Measurements from ENCODE around the gene CHST4. TPM values are rescaled to one million over a fixed set of nuclear protein-coding genes. Genes with fewer than 3 reads are reported as not detected.
A peak's percentile ranks its signal among the peaks of the same experiment; 100 is the strongest.

The CHST4 gene
- total RNA-seq: under 1 TPM in 1 of 2 donors, not detected in 1; 0.56 TPM
- 0.32 TPM for polyA plus RNA-seq (ENCODE audit: insufficient read depth, low read depth, low replicate concordance)
- long read RNA-seq, donor 1: 0 reads
- long read RNA-seq, donor 2: 0 reads

DNA sequence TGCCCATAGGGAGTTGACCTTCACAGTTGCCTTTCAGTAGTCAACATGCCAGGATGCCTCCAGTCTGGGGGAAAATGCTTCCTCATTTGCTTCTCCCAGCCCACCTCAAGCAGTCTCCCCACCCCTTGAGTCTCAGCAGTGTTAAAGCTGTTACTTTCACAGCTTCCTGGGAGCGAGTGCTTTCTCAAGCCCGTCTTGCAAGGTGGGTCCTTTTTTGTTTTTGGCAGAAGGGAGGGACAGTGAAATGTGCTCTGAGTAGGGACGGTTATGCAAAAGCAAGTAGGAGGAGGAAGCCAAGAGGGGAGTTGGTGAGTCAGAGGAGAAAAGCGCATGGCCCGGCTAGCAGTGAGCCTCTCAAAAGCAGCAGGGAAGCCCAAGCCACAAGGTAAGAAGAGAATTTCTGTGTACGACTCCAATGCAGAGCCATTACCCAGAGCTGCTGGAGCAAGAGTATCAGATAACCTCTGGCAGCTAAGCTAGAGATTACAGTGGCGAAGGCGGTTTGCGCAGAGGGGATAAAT is at the start of gene CHST4:
CHST4 (plus strand) TSS at position 316 of the 521 bp plus-strand sequence. CDS start 10,252 bp downstream, outside the sequence.
- no peak for DNase-seq
- no peak within 1 kb of the TSS for H3K27ac ChIP-seq
- no peak within 1 kb of the TSS for H3K4me3 ChIP-seq
- WGBS, 2 donors: 21 to 40% methylated on average over 9 of the region's 9 CpGs
- H3K27me3 ChIP-seq: no peaks in the 10 kb centered on the region
- H3K36me3 ChIP-seq (ENCODE audit: low read depth, missing control alignments): no peaks in the 10 kb centered on the region
- no peaks in the 10 kb centered on the region for H3K9me3 ChIP-seq
- TF ChIP-seq, protein P1, sequence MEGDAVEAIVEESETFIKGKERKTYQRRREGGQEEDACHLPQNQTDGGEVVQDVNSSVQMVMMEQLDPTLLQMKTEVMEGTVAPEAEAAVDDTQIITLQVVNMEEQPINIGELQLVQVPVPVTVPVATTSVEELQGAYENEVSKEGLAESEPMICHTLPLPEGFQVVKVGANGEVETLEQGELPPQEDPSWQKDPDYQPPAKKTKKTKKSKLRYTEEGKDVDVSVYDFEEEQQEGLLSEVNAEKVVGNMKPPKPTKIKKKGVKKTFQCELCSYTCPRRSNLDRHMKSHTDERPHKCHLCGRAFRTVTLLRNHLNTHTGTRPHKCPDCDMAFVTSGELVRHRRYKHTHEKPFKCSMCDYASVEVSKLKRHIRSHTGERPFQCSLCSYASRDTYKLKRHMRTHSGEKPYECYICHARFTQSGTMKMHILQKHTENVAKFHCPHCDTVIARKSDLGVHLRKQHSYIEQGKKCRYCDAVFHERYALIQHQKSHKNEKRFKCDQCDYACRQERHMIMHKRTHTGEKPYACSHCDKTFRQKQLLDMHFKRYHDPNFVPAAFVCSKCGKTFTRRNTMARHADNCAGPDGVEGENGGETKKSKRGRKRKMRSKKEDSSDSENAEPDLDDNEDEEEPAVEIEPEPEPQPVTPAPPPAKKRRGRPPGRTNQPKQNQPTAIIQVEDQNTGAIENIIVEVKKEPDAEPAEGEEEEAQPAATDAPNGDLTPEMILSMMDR (IDR thresholded peaks at IDR 0.05): no peak
- no peak for TF ChIP-seq POLR2A (IDR thresholded peaks at IDR 0.05)
- intact Hi-C loops (cut with DNase I; ENCODE audit: low total_unique reads): no loop called here
- no peaks in the 10 kb centered on the region for H3K4me1 ChIP-seq

DNA sequence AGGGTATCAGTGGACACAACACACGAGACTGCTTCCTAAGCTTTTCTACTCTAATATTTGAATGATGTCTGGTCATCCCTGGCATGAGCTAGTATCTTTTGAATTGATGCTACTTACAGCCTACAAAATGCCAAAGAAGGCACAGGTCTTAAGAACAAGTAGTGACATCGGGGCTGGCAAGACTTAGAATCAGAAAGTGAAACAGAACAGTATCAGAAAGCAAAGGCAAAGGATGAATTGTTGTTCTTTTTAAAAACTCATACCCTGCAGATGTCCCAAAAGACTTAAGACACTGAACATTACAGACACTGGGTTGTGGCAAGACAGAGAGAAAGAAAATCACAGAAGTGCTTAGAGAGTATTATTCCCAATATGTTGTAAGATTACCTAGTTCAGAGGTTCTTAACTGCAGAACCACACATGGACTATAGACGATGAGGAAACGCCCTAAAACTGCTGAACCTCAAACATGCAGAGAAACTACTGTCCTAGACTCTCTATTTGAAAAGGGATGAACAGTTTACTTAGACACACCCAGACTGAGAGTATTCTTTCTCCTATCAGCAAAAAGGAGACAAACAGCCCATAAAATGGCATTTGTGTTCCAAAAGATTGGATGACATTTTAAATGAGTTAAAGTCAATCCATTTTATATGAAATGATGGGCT is 49.6 kb upstream of the CHST4 start:
- TF ChIP-seq, protein P1 (IDR thresholded peaks at IDR 0.05): no peak
- no peak for TF ChIP-seq POLR2A (IDR thresholded peaks at IDR 0.05)
- no peaks in the 10 kb centered on the region for H3K9me3 ChIP-seq
- no peak overlapping the region for H3K27ac ChIP-seq
- no peaks in the 10 kb centered on the region for H3K4me1 ChIP-seq
- DNase-seq: no peak
- H3K27me3 ChIP-seq: no peaks in the 10 kb centered on the region
- intact Hi-C loops (cut with DNase I; ENCODE audit: low total_unique reads): no loop called here
- no peaks in the 10 kb centered on the region for H3K36me3 ChIP-seq (ENCODE audit: low read depth, missing control alignments)
- 95% methylated on average over 4 of the region's 4 CpGs for WGBS, 2 donors
- no peak overlapping the region for H3K4me3 ChIP-seq

DNA sequence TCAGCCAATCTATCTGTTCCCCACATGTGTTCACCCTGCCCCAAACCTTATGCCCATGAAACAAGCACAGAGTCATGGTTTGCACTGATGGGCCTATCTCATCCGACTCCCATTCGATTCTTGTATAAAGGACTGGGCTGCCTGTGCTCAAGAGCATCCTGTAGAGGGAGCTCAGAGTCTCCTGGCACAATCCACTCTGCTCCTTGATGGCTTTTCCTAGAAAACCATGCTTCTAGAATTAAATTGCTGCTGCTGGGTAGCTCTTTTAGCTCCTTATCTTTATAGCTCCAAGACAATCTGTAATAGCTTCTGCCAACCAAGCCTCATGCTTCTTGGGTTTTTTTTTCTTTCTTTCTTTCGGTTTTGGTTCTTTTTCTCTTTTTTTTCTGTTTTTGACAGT is 46.8 kb upstream of the CHST4 start:
- no peaks in the 10 kb centered on the region for H3K27me3 ChIP-seq
- H3K4me3 ChIP-seq: no peak overlapping the region
- 31 to 49% methylated on average over 3 of the region's 3 CpGs for WGBS, 2 donors
- peak; percentile 45 for DNase-seq
- no peaks in the 10 kb centered on the region for H3K4me1 ChIP-seq
- no peaks in the 10 kb centered on the region for H3K36me3 ChIP-seq (ENCODE audit: low read depth, missing control alignments)
- H3K9me3 ChIP-seq: no peaks in the 10 kb centered on the region
- intact Hi-C loops (cut with DNase I; ENCODE audit: low total_unique reads): no loop called here
- no peak for TF ChIP-seq POLR2A (IDR thresholded peaks at IDR 0.05)
- TF ChIP-seq, protein P1 (IDR thresholded peaks at IDR 0.05): peak in 1 of 3 experiments; percentile 20
- H3K27ac ChIP-seq: no peak overlapping the region

DNA sequence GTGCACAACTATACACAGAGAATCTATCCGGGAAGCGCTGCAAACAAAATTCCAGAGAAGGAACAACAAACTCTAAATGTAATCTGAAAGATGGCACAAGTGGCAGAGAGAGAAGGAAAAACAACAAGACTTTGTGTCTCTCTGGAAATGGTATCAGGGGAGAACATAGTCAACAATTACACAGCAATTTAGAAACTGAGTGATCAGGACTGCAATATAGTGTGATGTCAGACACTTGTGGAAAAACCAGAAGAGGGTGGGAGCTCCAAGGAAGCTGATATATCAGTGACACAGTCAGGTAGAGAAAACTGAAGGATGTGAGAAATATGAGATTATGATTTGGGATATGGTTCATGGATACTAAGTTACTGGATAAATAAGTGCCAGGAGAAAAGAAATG is 45.3 kb upstream of the CHST4 start:
- WGBS, 2 donors: 92 to 95% methylated on average over 2 of the region's 2 CpGs
- TF ChIP-seq, protein P1 (IDR thresholded peaks at IDR 0.05): no peak
- TF ChIP-seq POLR2A (IDR thresholded peaks at IDR 0.05): no peak
- Histone ChIP-seq H3K4me1 (no peaks in the 10 kb centered on the region), H3K36me3 (ENCODE audit: low read depth, missing control alignments) (no peaks in the 10 kb centered on the region), H3K27ac (no peak overlapping the region), H3K27me3 (no peaks in the 10 kb centered on the region), H3K4me3 (no peak overlapping the region), H3K9me3 (no peaks in the 10 kb centered on the region)
- no peak for DNase-seq
- intact Hi-C loops (cut with DNase I; ENCODE audit: low total_unique reads): no loop called here
